ENCODE results near the gene AP2A2.
A peak's percentile ranks its signal among the peaks of the same experiment; 100 is the strongest.

The AP2A2 gene

GRCh38 chr11:925158-925495 is 543 bp upstream of the AP2A2 start (continued):
- TF ChIP-seq, protein P1, sequence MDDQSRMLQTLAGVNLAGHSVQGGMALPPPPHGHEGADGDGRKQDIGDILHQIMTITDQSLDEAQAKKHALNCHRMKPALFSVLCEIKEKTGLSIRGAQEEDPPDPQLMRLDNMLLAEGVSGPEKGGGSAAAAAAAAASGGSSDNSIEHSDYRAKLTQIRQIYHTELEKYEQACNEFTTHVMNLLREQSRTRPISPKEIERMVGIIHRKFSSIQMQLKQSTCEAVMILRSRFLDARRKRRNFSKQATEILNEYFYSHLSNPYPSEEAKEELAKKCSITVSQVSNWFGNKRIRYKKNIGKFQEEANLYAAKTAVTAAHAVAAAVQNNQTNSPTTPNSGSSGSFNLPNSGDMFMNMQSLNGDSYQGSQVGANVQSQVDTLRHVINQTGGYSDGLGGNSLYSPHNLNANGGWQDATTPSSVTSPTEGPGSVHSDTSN (CRISPR knock-in tag; IDR thresholded peaks at IDR 0.05): no peak
- TF ChIP-seq GLI2 (tag by site-specific recombination; IDR thresholded peaks at IDR 0.05; ENCODE audit: borderline replicate concordance, low read depth): no peak

- POLR2A ChIA-PET: interaction anchor here (0.6 kb wide), 1 partner anchor 112 kb away, joined by 3 read pairs; no protein-coding TSS in a partner anchor
- peak; percentile 19 for TF ChIP-seq ZBTB26 (tag by site-specific recombination; optimal IDR thresholded peaks at IDR 0.05)
- 0 out of 2 replicates have a peak, but pooled peaks have one; percentile 35 for TF ChIP-seq KLF8 (tag by site-specific recombination; IDR thresholded peaks at IDR 0.05)
- no peak for TF ChIP-seq ZNF558 (tag by site-specific recombination; IDR thresholded peaks at IDR 0.05)
- peak; percentile 76; the same call in 1 of the 2 replicates for TF ChIP-seq GFI1B (tag by site-specific recombination; IDR thresholded peaks at IDR 0.05)
- no peak for TF ChIP-seq ZBTB8A (tag by site-specific recombination; IDR thresholded peaks at IDR 0.05)
- no peak for TF ChIP-seq ZNF174 (tag by site-specific recombination; IDR thresholded peaks at IDR 0.05)
- TF ChIP-seq ZNF335 (tag by site-specific recombination; conservative IDR thresholded peaks at IDR 0.05): peak; percentile 42
- peak; percentile 74 for TF ChIP-seq SP2 (tag by site-specific recombination; IDR thresholded peaks at IDR 0.05)
- TF ChIP-seq SP7 (tag by site-specific recombination; IDR thresholded peaks at IDR 0.05): peak; percentile 30; the same call in 1 of the 2 replicates
- TF ChIP-seq ZNF266 (tag by site-specific recombination; IDR thresholded peaks at IDR 0.05; ENCODE audit: low read depth): no peak
- no peak for TF ChIP-seq ZNF302 (tag by site-specific recombination; IDR thresholded peaks at IDR 0.05; ENCODE audit: low read depth)
- TF ChIP-seq, protein P2, sequence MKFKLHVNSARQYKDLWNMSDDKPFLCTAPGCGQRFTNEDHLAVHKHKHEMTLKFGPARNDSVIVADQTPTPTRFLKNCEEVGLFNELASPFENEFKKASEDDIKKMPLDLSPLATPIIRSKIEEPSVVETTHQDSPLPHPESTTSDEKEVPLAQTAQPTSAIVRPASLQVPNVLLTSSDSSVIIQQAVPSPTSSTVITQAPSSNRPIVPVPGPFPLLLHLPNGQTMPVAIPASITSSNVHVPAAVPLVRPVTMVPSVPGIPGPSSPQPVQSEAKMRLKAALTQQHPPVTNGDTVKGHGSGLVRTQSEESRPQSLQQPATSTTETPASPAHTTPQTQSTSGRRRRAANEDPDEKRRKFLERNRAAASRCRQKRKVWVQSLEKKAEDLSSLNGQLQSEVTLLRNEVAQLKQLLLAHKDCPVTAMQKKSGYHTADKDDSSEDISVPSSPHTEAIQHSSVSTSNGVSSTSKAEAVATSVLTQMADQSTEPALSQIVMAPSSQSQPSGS (tag by site-specific recombination; IDR thresholded peaks at IDR 0.05; ENCODE audit: low read depth): peak; percentile 20; the same call in 1 of the 2 replicates
- peak; percentile 57 for TF ChIP-seq ZBTB20 (tag by site-specific recombination; IDR thresholded peaks at IDR 0.05)
- TF ChIP-seq KLF16 (tag by site-specific recombination; IDR thresholded peaks at IDR 0.05): peak; percentile 54; the same call in 1 of the 2 replicates
- TF ChIP-seq GLIS2 (tag by site-specific recombination; IDR thresholded peaks at IDR 0.05): peak; percentile 56
- TF ChIP-seq ZNF600 (tag by site-specific recombination; IDR thresholded peaks at IDR 0.05): 0 out of 2 replicates have a peak, but pooled peaks have one; percentile 30
- 0 out of 2 replicates have a peak, but pooled peaks have one; percentile 23 for TF ChIP-seq ZNF629 (tag by site-specific recombination; IDR thresholded peaks at IDR 0.05)
- TF ChIP-seq ZNF571 (tag by site-specific recombination; IDR thresholded peaks at IDR 0.05): no peak
- no peak for TF ChIP-seq ZNF514 (tag by site-specific recombination; IDR thresholded peaks at IDR 0.05)
- peak; percentile 89 for TF ChIP-seq ZBTB10 (tag by site-specific recombination; IDR thresholded peaks at IDR 0.05)
- TF ChIP-seq ZBTB7A (tag by site-specific recombination; IDR thresholded peaks at IDR 0.05; ENCODE audit: low read depth): no peak
- peak; percentile 40; the same call in 1 of the 2 replicates for TF ChIP-seq GLIS1 (tag by site-specific recombination; IDR thresholded peaks at IDR 0.05)
- TF ChIP-seq, protein P3, sequence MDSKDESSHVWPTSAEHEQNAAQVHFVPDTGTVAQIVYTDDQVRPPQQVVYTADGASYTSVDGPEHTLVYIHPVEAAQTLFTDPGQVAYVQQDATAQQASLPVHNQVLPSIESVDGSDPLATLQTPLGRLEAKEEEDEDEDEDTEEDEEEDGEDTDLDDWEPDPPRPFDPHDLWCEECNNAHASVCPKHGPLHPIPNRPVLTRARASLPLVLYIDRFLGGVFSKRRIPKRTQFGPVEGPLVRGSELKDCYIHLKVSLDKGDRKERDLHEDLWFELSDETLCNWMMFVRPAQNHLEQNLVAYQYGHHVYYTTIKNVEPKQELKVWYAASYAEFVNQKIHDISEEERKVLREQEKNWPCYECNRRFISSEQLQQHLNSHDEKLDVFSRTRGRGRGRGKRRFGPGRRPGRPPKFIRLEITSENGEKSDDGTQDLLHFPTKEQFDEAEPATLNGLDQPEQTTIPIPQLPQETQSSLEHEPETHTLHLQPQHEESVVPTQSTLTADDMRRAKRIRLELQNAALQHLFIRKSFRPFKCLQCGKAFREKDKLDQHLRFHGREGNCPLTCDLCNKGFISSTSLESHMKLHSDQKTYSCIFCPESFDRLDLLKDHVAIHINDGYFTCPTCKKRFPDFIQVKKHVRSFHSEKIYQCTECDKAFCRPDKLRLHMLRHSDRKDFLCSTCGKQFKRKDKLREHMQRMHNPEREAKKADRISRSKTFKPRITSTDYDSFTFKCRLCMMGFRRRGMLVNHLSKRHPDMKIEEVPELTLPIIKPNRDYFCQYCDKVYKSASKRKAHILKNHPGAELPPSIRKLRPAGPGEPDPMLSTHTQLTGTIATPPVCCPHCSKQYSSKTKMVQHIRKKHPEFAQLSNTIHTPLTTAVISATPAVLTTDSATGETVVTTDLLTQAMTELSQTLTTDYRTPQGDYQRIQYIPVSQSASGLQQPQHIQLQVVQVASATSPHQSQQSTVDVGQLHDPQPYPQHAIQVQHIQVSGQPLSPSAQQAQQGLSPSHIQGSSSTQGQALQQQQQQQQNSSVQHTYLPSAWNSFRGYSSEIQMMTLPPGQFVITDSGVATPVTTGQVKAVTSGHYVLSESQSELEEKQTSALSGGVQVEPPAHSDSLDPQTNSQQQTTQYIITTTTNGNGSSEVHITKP (tag by site-specific recombination; IDR thresholded peaks at IDR 0.05): peak; percentile 46
- TF ChIP-seq ZEB2 (tag by site-specific recombination; IDR thresholded peaks at IDR 0.05): peak; percentile 74
- peak; percentile 35; the same call in 1 of the 2 replicates for TF ChIP-seq SP3 (tag by site-specific recombination; IDR thresholded peaks at IDR 0.05)
Observed at GRCh38 chr11:926341-926916, 759 bp downstream of the AP2A2 start.

More at GRCh38 chr11:926341-926916, 759 bp downstream of the AP2A2 start:
- peak overlapping the region; percentile 86 for H3K4me3 ChIP-seq (ENCODE audit: low read depth, low read length)
- no peaks in the 10 kb centered on the region for H3K9me3 ChIP-seq (ENCODE audit: control insufficient read depth, insufficient read depth, low read depth, low read length)
- peak overlapping the region; percentile 39; the same call in 1 of the 2 replicates for H3K27ac ChIP-seq (ENCODE audit: extremely low read depth, low read depth, low read length)
- H3K36me3 ChIP-seq (ENCODE audit: control insufficient read depth in 2 of 2, insufficient read depth in 1 of 2, low read length in 2 of 2): peaks cover 3 to 21% of the 10 kb centered on the region in 2 experiments; a peak in 2 of 3 replicates
- CTCF ChIA-PET: no interaction called here
- H3K4me1 ChIP-seq (ENCODE audit: control insufficient read depth, insufficient read depth, low read length): no peaks in the 10 kb centered on the region
